NCI-H1436 treated with DMSO at 0.1 percent for 48 hours (cell line): ENCODE measurements around the gene ASTN2.

Source experiments
- DNase-seq: peaks from one replicate; lab custom pipeline; 2025; lab: John Stamatoyannopoulos, UW

ASTN2 gene

GRCh38 chr9:116409129-116409528, 1005.7 kb downstream of the ASTN2 start:
- no peak for DNase-seq

- no peak for DNase-seq
Observed at GRCh38 chr9:116406469-116406868, 1008.4 kb downstream of the ASTN2 start.

GRCh38 chr9:116405321-116405720, 1009.5 kb downstream of the ASTN2 start:
- no peak for DNase-seq

GRCh38 chr9:116404228-116404627, 1010.6 kb downstream of the ASTN2 start:
- no peak for DNase-seq

- DNase-seq: no peak
Observed at GRCh38 chr9:116403171-116403570, 1011.7 kb downstream of the ASTN2 start.

- no peak for DNase-seq
Observed at GRCh38 chr9:116395699-116396037, 1019.2 kb downstream of the ASTN2 start.

GRCh38 chr9:116394894-116395698, 1019.8 kb downstream of the ASTN2 start:
- peak; percentile 38 for DNase-seq

GRCh38 chr9:116394070-116394469, 1020.8 kb downstream of the ASTN2 start:
- no peak for DNase-seq

- DNase-seq: no peak
Observed at GRCh38 chr9:116393198-116393597, 1021.7 kb downstream of the ASTN2 start.

GRCh38 chr9:116391306-116391900, 1023.5 kb downstream of the ASTN2 start:
- no peak for DNase-seq

GRCh38 chr9:116390303-116391228, 1024.3 kb downstream of the ASTN2 start:
- DNase-seq: no peak

GRCh38 chr9:116389541-116390302, 1025.1 kb downstream of the ASTN2 start:
- DNase-seq: no peak

GRCh38 chr9:116387934-116388698, 1026.7 kb downstream of the ASTN2 start:
- no peak for DNase-seq

GRCh38 chr9:116383936-116384335, 1030.9 kb downstream of the ASTN2 start:
- DNase-seq: no peak

- DNase-seq: no peak
Observed at GRCh38 chr9:116383133-116383532, 1031.7 kb downstream of the ASTN2 start.

- no peak for DNase-seq
Observed at GRCh38 chr9:116382053-116382452, 1032.8 kb downstream of the ASTN2 start.

- no peak for DNase-seq
Observed at GRCh38 chr9:116381350-116381749, 1033.5 kb downstream of the ASTN2 start.

- DNase-seq: no peak
Observed at GRCh38 chr9:116380496-116380995, 1034.3 kb downstream of the ASTN2 start.

- DNase-seq: no peak
Observed at GRCh38 chr9:116379821-116380220, 1035.0 kb downstream of the ASTN2 start.

GRCh38 chr9:116378873-116379272, 1036.0 kb downstream of the ASTN2 start:
- DNase-seq: no peak
